HepG2 (cell line): ENCODE measurements around the gene ARL16. TPM values are rescaled to one million over a fixed set of nuclear protein-coding genes. Genes with fewer than 3 reads are reported as not detected.

Source experiments
- CAMTA2 ChIP-seq: sonication (generic); formaldehyde crosslinking; IDR thresholded peaks from 2 replicates; pipeline ENCODE4 v1.4.0; 2020; ENCODE audit warnings: mild to moderate bottlenecking, missing genetic modification reagents, borderline replicate concordance
- GATAD2A ChIP-seq: IDR thresholded peaks from 2 replicates; pipeline ENCODE4 v1.6.1; 2016
- GPN1 ChIP-seq: sonication (generic); formaldehyde crosslinking; IDR thresholded peaks from 2 replicates; pipeline ENCODE4 v1.5.1; 2020; ENCODE audit warnings: missing genetic modification reagents, borderline replicate concordance
- MAFF ChIP-seq: IDR thresholded peaks from 2 replicates; pipeline ENCODE4 v1.6.1; 2011; ENCODE audit warnings: low read depth, low read length, improper control_type of control experiment
- PCBP1 ChIP-seq: fragments of 200-400 bp; formaldehyde crosslinking; IDR thresholded peaks from 2 replicates; pipeline ENCODE4 v1.6.1; 2017; ENCODE audit warnings: mild to moderate bottlenecking, low read depth, low read length, borderline replicate concordance
- POLR2AphosphoS5 ChIP-seq: IDR thresholded peaks from 2 replicates; pipeline ENCODE4 v1.6.1; 2012; ENCODE audit warnings: low read depth, low read length
- TEAD2 ChIP-seq: sonication (generic); formaldehyde crosslinking; IDR thresholded peaks from 2 replicates; pipeline ENCODE4 v1.9.0; 2021; ENCODE audit warnings: missing genetic modification reagents
- TEAD3 ChIP-seq: optimal IDR thresholded peaks from 2 replicates; pipeline ENCODE3; 2016; ENCODE audit warnings: borderline replicate concordance
- ZBTB20 ChIP-seq: sonication (generic); formaldehyde crosslinking; IDR thresholded peaks from 2 replicates; pipeline ENCODE4 v1.8.1; 2023; ENCODE audit warnings: missing genetic modification reagents, low read depth, mild to moderate bottlenecking, borderline replicate concordance
- ZFP62 ChIP-seq: sonication (generic); formaldehyde crosslinking; IDR thresholded peaks from 2 replicates; pipeline ENCODE4 v1.4.0; 2020; ENCODE audit warnings: missing genetic modification reagents
- ZSCAN12 ChIP-seq: sonication (generic); formaldehyde crosslinking; IDR thresholded peaks from 2 replicates; pipeline ENCODE4 v1.9.0; 2021; ENCODE audit warnings: mild to moderate bottlenecking, missing genetic modification reagents
- ZSCAN21 ChIP-seq: sonication (generic); formaldehyde crosslinking; IDR thresholded peaks from 2 replicates; pipeline ENCODE4 v1.8.0; 2022; ENCODE audit warnings: mild to moderate bottlenecking, missing genetic modification reagents, moderate library complexity, borderline replicate concordance
- polyA plus RNA-seq, 8 experiments: library from polyadenylated mRNA; depleted of rRNA in 3 of 8; stranded (reverse) in 7 of 8; unstranded in 1 of 8; fragments of >200 nt; fragmentation: Illumina TruSeq in 4 of 8; extraction: Trizol in 4 of 8; gene quantifications; 2 replicates each; pipeline versions ENCODE4 v1.2.1 to v1.2.3, GENCODE V29; 2011 to 2016; ENCODE audit warnings: low read depth in 4 of 8, missing spikeins in 1 of 8, mixed read lengths in 1 of 8; ENCODE audit not compliant: insufficient read depth in 1 of 8
- total RNA-seq, 5 experiments: library from RNA; depleted of rRNA; stranded (reverse); fragments of >200 nt; fragmentation: Illumina TruSeq; extraction: Trizol; gene quantifications; 2 replicates each; pipeline ENCODE4 v1.2.3, GENCODE V29; 2016; ENCODE audit warnings: low read depth in 1 of 5
- TF ChIP-seq, protein P1 (sequence below), 2 experiments: sonication (generic) in 1 of 2; formaldehyde crosslinking in 1 of 2; IDR thresholded peaks; 2 replicates each; pipeline versions ENCODE4 v1.4.0 to v1.6.1; 2016 to 2020; ENCODE audit warnings: borderline replicate concordance in 1 of 2, low read depth in 1 of 2, mild to moderate bottlenecking in 1 of 2, missing genetic modification reagents in 1 of 2
- TF ChIP-seq, protein P2 (sequence below): sonication (generic); formaldehyde crosslinking; IDR thresholded peaks from 2 replicates; pipeline ENCODE4 v1.5.0; 2020; ENCODE audit warnings: mild to moderate bottlenecking, missing genetic modification reagents
- TF ChIP-seq, protein P3 (sequence below): sonication (generic); formaldehyde crosslinking; conservative IDR thresholded peaks from 2 replicates; pipeline ENCODE4 v1.8.0; 2022; ENCODE audit warnings: mild to moderate bottlenecking, moderate library complexity, missing genetic modification reagents
- TF ChIP-seq, protein P4 (sequence below): sonication (generic); formaldehyde crosslinking; IDR thresholded peaks from 2 replicates; pipeline ENCODE4 v1.5.0; 2020; ENCODE audit warnings: mild to moderate bottlenecking, missing genetic modification reagents
- TF ChIP-seq, protein P5 (sequence below): sonication (generic); formaldehyde crosslinking; conservative IDR thresholded peaks from 2 replicates; pipeline ENCODE4 v1.4.0; 2020; ENCODE audit warnings: missing genetic modification reagents

Gene ARL16
- total and polyA plus RNA-seq, 2 of the 13 experiments (the other 11 are each of a cell fraction or from before 2014, with no cell fraction given): 20.8 to 30.8 TPM

DNA sequence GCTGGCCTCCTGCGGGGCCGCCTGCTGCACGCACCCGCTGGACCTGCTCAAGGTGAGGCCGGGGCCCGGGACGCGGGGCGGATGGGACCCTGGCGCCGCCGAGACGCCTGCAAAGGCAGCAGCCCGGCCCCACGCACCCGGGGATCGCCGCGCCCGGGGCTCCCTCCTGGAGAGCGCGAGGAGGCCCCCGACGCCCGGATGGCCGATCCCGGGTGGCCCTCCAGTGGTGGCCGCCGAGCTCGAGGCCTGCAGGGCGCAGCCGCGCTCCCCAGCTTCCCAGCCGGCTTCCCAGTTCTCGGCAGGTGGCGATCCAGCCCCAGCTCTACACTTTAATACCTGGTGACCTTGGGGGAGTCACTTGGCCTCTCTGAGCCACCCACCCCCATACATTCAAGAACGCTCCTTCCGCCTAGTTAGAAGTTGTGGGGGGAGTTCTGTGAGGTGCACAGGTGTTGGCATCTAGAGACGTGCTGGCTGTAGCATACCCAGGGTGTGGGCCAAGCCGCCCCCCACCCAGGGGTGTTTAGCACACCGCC, 28.9 kb upstream of the ARL16 start (continued):
- TF ChIP-seq POLR2AphosphoS5 (no peak), PCBP1 (no peak), TEAD3 (CRISPR knock-in tag) (peak; percentile 5), CAMTA2 (CRISPR knock-in tag) (no peak), ZBTB20 (CRISPR knock-in tag) (no peak), ZSCAN12 (CRISPR knock-in tag) (0 out of 2 replicates have a peak, but pooled peaks have one; percentile 50), ZFP62 (no peak), ZSCAN21 (CRISPR knock-in tag) (no peak), GPN1 (no peak), GATAD2A (CRISPR knock-in tag) (no peak), MAFF (no peak), TEAD2 (0 out of 2 replicates have a peak, but pooled peaks have one; percentile 46)
- TF ChIP-seq, protein P1, sequence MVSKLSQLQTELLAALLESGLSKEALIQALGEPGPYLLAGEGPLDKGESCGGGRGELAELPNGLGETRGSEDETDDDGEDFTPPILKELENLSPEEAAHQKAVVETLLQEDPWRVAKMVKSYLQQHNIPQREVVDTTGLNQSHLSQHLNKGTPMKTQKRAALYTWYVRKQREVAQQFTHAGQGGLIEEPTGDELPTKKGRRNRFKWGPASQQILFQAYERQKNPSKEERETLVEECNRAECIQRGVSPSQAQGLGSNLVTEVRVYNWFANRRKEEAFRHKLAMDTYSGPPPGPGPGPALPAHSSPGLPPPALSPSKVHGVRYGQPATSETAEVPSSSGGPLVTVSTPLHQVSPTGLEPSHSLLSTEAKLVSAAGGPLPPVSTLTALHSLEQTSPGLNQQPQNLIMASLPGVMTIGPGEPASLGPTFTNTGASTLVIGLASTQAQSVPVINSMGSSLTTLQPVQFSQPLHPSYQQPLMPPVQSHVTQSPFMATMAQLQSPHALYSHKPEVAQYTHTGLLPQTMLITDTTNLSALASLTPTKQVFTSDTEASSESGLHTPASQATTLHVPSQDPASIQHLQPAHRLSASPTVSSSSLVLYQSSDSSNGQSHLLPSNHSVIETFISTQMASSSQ (IDR thresholded peaks at IDR 0.05; ENCODE audit: low read depth): no peak
- TF ChIP-seq, protein P1 (CRISPR knock-in tag; IDR thresholded peaks at IDR 0.05; ENCODE audit: borderline replicate concordance): peak; percentile 26; the same call in 1 of the 2 replicates
- TF ChIP-seq, protein P2, sequence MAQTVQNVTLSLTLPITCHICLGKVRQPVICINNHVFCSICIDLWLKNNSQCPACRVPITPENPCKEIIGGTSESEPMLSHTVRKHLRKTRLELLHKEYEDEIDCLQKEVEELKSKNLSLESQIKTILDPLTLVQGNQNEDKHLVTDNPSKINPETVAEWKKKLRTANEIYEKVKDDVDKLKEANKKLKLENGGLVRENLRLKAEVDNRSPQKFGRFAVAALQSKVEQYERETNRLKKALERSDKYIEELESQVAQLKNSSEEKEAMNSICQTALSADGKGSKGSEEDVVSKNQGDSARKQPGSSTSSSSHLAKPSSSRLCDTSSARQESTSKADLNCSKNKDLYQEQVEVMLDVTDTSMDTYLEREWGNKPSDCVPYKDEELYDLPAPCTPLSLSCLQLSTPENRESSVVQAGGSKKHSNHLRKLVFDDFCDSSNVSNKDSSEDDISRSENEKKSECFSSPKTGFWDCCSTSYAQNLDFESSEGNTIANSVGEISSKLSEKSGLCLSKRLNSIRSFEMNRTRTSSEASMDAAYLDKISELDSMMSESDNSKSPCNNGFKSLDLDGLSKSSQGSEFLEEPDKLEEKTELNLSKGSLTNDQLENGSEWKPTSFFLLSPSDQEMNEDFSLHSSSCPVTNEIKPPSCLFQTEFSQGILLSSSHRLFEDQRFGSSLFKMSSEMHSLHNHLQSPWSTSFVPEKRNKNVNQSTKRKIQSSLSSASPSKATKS (CRISPR knock-in tag): no peak; the same call in 1 of the 2 replicates
- TF ChIP-seq, protein P3, sequence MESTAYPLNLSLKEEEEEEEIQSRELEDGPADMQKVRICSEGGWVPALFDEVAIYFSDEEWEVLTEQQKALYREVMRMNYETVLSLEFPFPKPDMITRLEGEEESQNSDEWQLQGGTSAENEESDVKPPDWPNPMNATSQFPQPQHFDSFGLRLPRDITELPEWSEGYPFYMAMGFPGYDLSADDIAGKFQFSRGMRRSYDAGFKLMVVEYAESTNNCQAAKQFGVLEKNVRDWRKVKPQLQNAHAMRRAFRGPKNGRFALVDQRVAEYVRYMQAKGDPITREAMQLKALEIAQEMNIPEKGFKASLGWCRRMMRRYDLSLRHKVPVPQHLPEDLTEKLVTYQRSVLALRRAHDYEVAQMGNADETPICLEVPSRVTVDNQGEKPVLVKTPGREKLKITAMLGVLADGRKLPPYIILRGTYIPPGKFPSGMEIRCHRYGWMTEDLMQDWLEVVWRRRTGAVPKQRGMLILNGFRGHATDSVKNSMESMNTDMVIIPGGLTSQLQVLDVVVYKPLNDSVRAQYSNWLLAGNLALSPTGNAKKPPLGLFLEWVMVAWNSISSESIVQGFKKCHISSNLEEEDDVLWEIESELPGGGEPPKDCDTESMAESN (CRISPR knock-in tag): peak; percentile 66; the same call in 1 of the 2 replicates
- TF ChIP-seq, protein P4, sequence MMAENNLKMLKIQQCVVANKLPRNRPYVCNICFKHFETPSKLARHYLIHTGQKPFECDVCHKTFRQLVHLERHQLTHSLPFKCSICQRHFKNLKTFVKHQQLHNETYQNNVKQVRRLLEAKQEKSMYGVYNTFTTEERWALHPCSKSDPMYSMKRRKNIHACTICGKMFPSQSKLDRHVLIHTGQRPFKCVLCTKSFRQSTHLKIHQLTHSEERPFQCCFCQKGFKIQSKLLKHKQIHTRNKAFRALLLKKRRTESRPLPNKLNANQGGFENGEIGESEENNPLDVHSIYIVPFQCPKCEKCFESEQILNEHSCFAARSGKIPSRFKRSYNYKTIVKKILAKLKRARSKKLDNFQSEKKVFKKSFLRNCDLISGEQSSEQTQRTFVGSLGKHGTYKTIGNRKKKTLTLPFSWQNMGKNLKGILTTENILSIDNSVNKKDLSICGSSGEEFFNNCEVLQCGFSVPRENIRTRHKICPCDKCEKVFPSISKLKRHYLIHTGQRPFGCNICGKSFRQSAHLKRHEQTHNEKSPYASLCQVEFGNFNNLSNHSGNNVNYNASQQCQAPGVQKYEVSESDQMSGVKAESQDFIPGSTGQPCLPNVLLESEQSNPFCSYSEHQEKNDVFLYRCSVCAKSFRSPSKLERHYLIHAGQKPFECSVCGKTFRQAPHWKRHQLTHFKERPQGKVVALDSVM (CRISPR knock-in tag): no peak; the same call in 1 of the 2 replicates
- TF ChIP-seq, protein P5, sequence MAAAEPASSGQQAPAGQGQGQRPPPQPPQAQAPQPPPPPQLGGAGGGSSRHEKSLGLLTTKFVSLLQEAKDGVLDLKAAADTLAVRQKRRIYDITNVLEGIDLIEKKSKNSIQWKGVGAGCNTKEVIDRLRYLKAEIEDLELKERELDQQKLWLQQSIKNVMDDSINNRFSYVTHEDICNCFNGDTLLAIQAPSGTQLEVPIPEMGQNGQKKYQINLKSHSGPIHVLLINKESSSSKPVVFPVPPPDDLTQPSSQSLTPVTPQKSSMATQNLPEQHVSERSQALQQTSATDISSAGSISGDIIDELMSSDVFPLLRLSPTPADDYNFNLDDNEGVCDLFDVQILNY (CRISPR knock-in tag): no peak
